GM06990 (cell line): Measurements from ENCODE around the gene CSRP1.

Experiments used
- DNase-seq: peaks from one replicate; pipeline ENCODE4 v3.0.0-alpha.2; 2011; ENCODE audit not compliant: insufficient read length; ENCODE audit errors: extremely low read depth
- H3K27me3 ChIP-seq: replicated peaks from 2 replicates; pipeline ENCODE4 v1.6.0; 2011; ENCODE audit warnings: low read length; ENCODE audit not compliant: control insufficient read depth, insufficient read depth
- H3K36me3 ChIP-seq: 2 replicates; pipeline ENCODE4 v1.5.1; 2011; ENCODE audit warnings: low read length; ENCODE audit not compliant: control insufficient read depth, insufficient read depth
- H3K4me3 ChIP-seq: replicated peaks from 2 replicates; pipeline ENCODE4 v1.5.1; 2011; ENCODE audit warnings: low read depth, mild to moderate bottlenecking, control low read depth, low read length
- CTCF ChIP-seq: IDR thresholded peaks from 2 replicates; pipeline ENCODE4 v1.5.1; 2011; ENCODE audit warnings: low read length, control low read depth, mild to moderate bottlenecking, inconsistent platforms; ENCODE audit not compliant: insufficient read depth, poor library complexity, severe bottlenecking

The CSRP1 gene

GRCh38 chr1:201452866-201453265 lies 54.1 kb downstream of the CSRP1 start:
- no peak overlapping the region for H3K4me3 ChIP-seq
- DNase-seq = no peak
- TF ChIP-seq CTCF = no peak
- H3K27me3 ChIP-seq = no peaks in the 10 kb centered on the region
- H3K36me3 ChIP-seq = no peaks in the 10 kb centered on the region

GRCh38 chr1:201450721-201451291 lies 56.1 kb downstream of the CSRP1 start:
- Histone ChIP-seq H3K36me3 (no peaks in the 10 kb centered on the region), H3K4me3 (no peak overlapping the region), H3K27me3 (no peaks in the 10 kb centered on the region)
- no peak for TF ChIP-seq CTCF
- DNase-seq = peak; percentile 28

GRCh38 chr1:201448990-201449389 lies 57.9 kb downstream of the CSRP1 start:
- H3K4me3 ChIP-seq = no peak overlapping the region
- no peaks in the 10 kb centered on the region for H3K27me3 ChIP-seq
- TF ChIP-seq CTCF = no peak
- no peak for DNase-seq
- no peaks in the 10 kb centered on the region for H3K36me3 ChIP-seq

- H3K4me3 ChIP-seq = no peak overlapping the region
- TF ChIP-seq CTCF = peak; percentile 94
- DNase-seq = peak; percentile 72
- H3K36me3 ChIP-seq = no peaks in the 10 kb centered on the region
- no peaks in the 10 kb centered on the region for H3K27me3 ChIP-seq
Measured at GRCh38 chr1:201447903-201448871, 58.7 kb downstream of the CSRP1 start.

- no peak for DNase-seq
- no peak overlapping the region for H3K4me3 ChIP-seq
Measured at GRCh38 chr1:201445310-201445709, 61.6 kb downstream of the CSRP1 start.

More at GRCh38 chr1:201445310-201445709, 61.6 kb downstream of the CSRP1 start:
- H3K36me3 ChIP-seq = no peaks in the 10 kb centered on the region
- TF ChIP-seq CTCF = no peak
- no peaks in the 10 kb centered on the region for H3K27me3 ChIP-seq
